HFFc6 (cell line): ENCODE results near the gene LRRTM4. TPM values are rescaled to one million over a fixed set of nuclear protein-coding genes. Genes with fewer than 3 reads are reported as not detected.

Experiments
- DNase-seq: peaks from one replicate; pipeline ENCODE4 v3.0.0-alpha.2; 2018
- H3K27ac Mint-ChIP-seq: 2 replicates; pipeline ENCODE4 v1.8.0; 2020; ENCODE audit warnings: mild to moderate bottlenecking, mixed read lengths
- H3K27me3 Mint-ChIP-seq: 2 replicates; pipeline ENCODE4 v1.8.0; 2021; ENCODE audit warnings: mild to moderate bottlenecking, moderate library complexity, mixed read lengths; ENCODE audit not compliant: insufficient read depth
- H3K36me3 Mint-ChIP-seq: 2 replicates; pipeline ENCODE4 v1.8.0; 2021; ENCODE audit warnings: low read depth, mixed read lengths
- H3K4me1 Mint-ChIP-seq: 2 replicates; pipeline ENCODE4 v1.8.0; 2020; ENCODE audit warnings: low read depth, mixed read lengths
- H3K4me3 Mint-ChIP-seq: 2 replicates; pipeline ENCODE4 v1.8.0; 2020; ENCODE audit warnings: mild to moderate bottlenecking, moderate library complexity, mixed read lengths
- H3K9me3 Mint-ChIP-seq: 2 replicates; pipeline ENCODE4 v1.8.0; 2020; ENCODE audit warnings: mild to moderate bottlenecking, mixed read lengths
- CTCF ChIP-seq: fragments of 200-600 bp; sonication (generic); IDR thresholded peaks from 2 replicates; pipeline ENCODE4 v1.5.0; 2021; ENCODE audit warnings: antibody characterized with exemption, mild to moderate bottlenecking
- total RNA-seq, 6 experiments: library from RNA; stranded (reverse); fragmentation: NEBNext Ultra II Directional; extraction: Animal tissue kit (Norgen Biotek cat#: 25700); gene quantifications; 2 replicates in 1 of 6; 3 replicates in 5 of 6; pipeline ENCODE4 v1.2.3, GENCODE V29; 2021

LRRTM4 gene
- total RNA-seq, 6 experiments from 2014 or later = not detected

- H3K4me3 Mint-ChIP-seq = no peak overlapping the region
- no peak for DNase-seq
- H3K4me1 Mint-ChIP-seq = no peaks in the 10 kb centered on the region
- H3K27ac Mint-ChIP-seq = no peak overlapping the region
- no peak for TF ChIP-seq CTCF
- no peaks in the 10 kb centered on the region for H3K27me3 Mint-ChIP-seq
- H3K9me3 Mint-ChIP-seq = peaks cover 23% of the 10 kb centered on the region
- H3K36me3 Mint-ChIP-seq = no peaks in the 10 kb centered on the region
These were observed 64.5 kb downstream of the LRRTM4 start for GRCh38 chr2:77457665-77458064.

GRCh38 chr2:77443076-77443475 is 79.1 kb downstream of the LRRTM4 start:
- Mint-ChIP-seq H3K9me3 (peaks cover 33% of the 10 kb centered on the region), H3K27me3 (no peaks in the 10 kb centered on the region), H3K4me1 (no peaks in the 10 kb centered on the region), H3K36me3 (no peaks in the 10 kb centered on the region; the same call in 1 of the 2 replicates), H3K4me3 (no peak overlapping the region), H3K27ac (no peak overlapping the region)
- no peak for DNase-seq
- TF ChIP-seq CTCF = no peak

GRCh38 chr2:77434880-77435279 is 87.3 kb downstream of the LRRTM4 start:
- no peaks in the 10 kb centered on the region for H3K36me3 Mint-ChIP-seq
- no peak for TF ChIP-seq CTCF
- no peak overlapping the region for H3K4me3 Mint-ChIP-seq
- H3K27me3 Mint-ChIP-seq = no peaks in the 10 kb centered on the region
- H3K4me1 Mint-ChIP-seq = no peaks in the 10 kb centered on the region
- H3K27ac Mint-ChIP-seq = no peak overlapping the region
- DNase-seq = no peak
- H3K9me3 Mint-ChIP-seq = peaks cover 39% of the 10 kb centered on the region

GRCh38 chr2:77428946-77429345 is 93.2 kb downstream of the LRRTM4 start:
- Mint-ChIP-seq H3K4me3 (no peak overlapping the region), H3K27me3 (no peaks in the 10 kb centered on the region)

GRCh38 chr2:77421971-77422370 is 100.2 kb downstream of the LRRTM4 start:
- Mint-ChIP-seq H3K27ac (no peak overlapping the region), H3K27me3 (no peaks in the 10 kb centered on the region), H3K9me3 (peaks cover 24% of the 10 kb centered on the region), H3K36me3 (no peaks in the 10 kb centered on the region), H3K4me3 (no peak overlapping the region), H3K4me1 (no peaks in the 10 kb centered on the region)
- no peak for TF ChIP-seq CTCF
- no peak for DNase-seq

More at GRCh38 chr2:77428946-77429345, 93.2 kb downstream of the LRRTM4 start:
- no peaks in the 10 kb centered on the region for H3K4me1 Mint-ChIP-seq
- H3K36me3 Mint-ChIP-seq = no peaks in the 10 kb centered on the region
- TF ChIP-seq CTCF = no peak
- peaks cover 55% of the 10 kb centered on the region for H3K9me3 Mint-ChIP-seq
- no peak for DNase-seq
- no peak overlapping the region for H3K27ac Mint-ChIP-seq

GRCh38 chr2:77418537-77418936 is 103.6 kb downstream of the LRRTM4 start:
- no peak overlapping the region for H3K4me3 Mint-ChIP-seq
- H3K27me3 Mint-ChIP-seq = no peaks in the 10 kb centered on the region
- no peaks in the 10 kb centered on the region for H3K4me1 Mint-ChIP-seq
- peaks cover 21% of the 10 kb centered on the region for H3K9me3 Mint-ChIP-seq
- no peak overlapping the region for H3K27ac Mint-ChIP-seq
- no peak for DNase-seq
- no peak for TF ChIP-seq CTCF
- H3K36me3 Mint-ChIP-seq = no peaks in the 10 kb centered on the region
